ENCODE data around the gene SNX8.

DNA sequence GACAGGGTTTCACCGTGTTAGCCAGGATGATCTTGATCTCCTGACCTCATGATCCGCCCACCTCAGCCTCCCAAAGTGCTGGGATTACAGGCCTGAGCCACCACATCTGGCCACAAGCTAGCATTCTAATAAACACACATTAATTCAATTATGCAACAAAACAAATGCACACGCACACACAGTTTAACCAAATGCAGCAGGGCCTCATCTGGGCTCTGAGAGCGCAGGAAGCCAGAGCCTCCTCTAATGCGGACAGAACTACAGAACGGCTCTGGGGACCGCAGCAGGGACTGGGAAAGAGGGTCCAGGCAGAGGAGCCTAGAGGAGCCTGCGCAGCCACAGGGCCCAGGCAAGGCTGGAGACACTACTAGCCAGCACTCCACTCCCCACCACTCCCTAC, 85.3 kb downstream of the SNX8 start:
- TF ChIP-seq, protein P1, sequence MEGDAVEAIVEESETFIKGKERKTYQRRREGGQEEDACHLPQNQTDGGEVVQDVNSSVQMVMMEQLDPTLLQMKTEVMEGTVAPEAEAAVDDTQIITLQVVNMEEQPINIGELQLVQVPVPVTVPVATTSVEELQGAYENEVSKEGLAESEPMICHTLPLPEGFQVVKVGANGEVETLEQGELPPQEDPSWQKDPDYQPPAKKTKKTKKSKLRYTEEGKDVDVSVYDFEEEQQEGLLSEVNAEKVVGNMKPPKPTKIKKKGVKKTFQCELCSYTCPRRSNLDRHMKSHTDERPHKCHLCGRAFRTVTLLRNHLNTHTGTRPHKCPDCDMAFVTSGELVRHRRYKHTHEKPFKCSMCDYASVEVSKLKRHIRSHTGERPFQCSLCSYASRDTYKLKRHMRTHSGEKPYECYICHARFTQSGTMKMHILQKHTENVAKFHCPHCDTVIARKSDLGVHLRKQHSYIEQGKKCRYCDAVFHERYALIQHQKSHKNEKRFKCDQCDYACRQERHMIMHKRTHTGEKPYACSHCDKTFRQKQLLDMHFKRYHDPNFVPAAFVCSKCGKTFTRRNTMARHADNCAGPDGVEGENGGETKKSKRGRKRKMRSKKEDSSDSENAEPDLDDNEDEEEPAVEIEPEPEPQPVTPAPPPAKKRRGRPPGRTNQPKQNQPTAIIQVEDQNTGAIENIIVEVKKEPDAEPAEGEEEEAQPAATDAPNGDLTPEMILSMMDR (IDR thresholded peaks at IDR 0.05; ENCODE audit: poor library complexity, severe bottlenecking) = no peak
- TF ChIP-seq EZH2 (IDR thresholded peaks at IDR 0.05; ENCODE audit: borderline replicate concordance, insufficient read depth, low read length, poor library complexity, severe bottlenecking) = no peak
- no peak for TF ChIP-seq TAF1 (IDR thresholded peaks at IDR 0.05; ENCODE audit: low read depth)
- TF ChIP-seq, protein P2, sequence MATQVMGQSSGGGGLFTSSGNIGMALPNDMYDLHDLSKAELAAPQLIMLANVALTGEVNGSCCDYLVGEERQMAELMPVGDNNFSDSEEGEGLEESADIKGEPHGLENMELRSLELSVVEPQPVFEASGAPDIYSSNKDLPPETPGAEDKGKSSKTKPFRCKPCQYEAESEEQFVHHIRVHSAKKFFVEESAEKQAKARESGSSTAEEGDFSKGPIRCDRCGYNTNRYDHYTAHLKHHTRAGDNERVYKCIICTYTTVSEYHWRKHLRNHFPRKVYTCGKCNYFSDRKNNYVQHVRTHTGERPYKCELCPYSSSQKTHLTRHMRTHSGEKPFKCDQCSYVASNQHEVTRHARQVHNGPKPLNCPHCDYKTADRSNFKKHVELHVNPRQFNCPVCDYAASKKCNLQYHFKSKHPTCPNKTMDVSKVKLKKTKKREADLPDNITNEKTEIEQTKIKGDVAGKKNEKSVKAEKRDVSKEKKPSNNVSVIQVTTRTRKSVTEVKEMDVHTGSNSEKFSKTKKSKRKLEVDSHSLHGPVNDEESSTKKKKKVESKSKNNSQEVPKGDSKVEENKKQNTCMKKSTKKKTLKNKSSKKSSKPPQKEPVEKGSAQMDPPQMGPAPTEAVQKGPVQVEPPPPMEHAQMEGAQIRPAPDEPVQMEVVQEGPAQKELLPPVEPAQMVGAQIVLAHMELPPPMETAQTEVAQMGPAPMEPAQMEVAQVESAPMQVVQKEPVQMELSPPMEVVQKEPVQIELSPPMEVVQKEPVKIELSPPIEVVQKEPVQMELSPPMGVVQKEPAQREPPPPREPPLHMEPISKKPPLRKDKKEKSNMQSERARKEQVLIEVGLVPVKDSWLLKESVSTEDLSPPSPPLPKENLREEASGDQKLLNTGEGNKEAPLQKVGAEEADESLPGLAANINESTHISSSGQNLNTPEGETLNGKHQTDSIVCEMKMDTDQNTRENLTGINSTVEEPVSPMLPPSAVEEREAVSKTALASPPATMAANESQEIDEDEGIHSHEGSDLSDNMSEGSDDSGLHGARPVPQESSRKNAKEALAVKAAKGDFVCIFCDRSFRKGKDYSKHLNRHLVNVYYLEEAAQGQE (IDR thresholded peaks at IDR 0.05; ENCODE audit: borderline replicate concordance) = no peak

Measured in neural cell (in vitro differentiated cells).